ENCODE data around the gene TFPT.

- TF ChIP-seq POLR2A (IDR thresholded peaks at IDR 0.05) (no peak), EP300 (IDR thresholded peaks at IDR 0.05; ENCODE audit: low read depth) (no peak)
These were observed 44.8 kb upstream of the TFPT start for GRCh38 chr19:54160182-54160811.

Measured in transverse colon (tissue), 1 donor.